HCT116 (cell line): ENCODE results near the gene VWA5B1. TPM values are rescaled to one million over a fixed set of nuclear protein-coding genes. Genes with fewer than 3 reads are reported as not detected.

ENCODE experiments used
- ATAC-seq: fragments of 200-7000 bp; cut with Tn5 transposase; 2 replicates; pipeline ENCODE4 v1.9.1; 2020; ENCODE audit warnings: mild to moderate bottlenecking, moderate library complexity
- BruUV-seq: library from RNA; stranded (reverse); fragments of 400-500 nt; replicated peaks from 2 replicates; lab custom pipeline; 2021; lab: Mats Ljungman, UMichigan
- CTCF ChIA-PET: fragments of 300-600 bp; sonication (Branson Sonifier 250); formaldehyde crosslinking; loops from one replicate; lab custom pipeline; 2021; ENCODE audit warnings: antibody characterized with exemption; lab: Charles Lee
- POLR2A ChIA-PET: fragments of 300-600, 350-600 bp; sonication (Branson Sonifier 250); formaldehyde crosslinking; loops from one replicate; lab custom pipeline; 2021; ENCODE audit warnings: antibody characterized with exemption; lab: Charles Lee
- RAD21 ChIA-PET, 2 experiments: fragments of 300-600 bp; sonication (Branson Sonifier 250); formaldehyde crosslinking; loops; one replicate each; lab custom pipeline; 2023; ENCODE audit warnings: low total read pairs in 2 of 2; ENCODE audit not compliant: uncharacterized antibody in 2 of 2, unreplicated experiment in 2 of 2, low non-redundant PET in 1 of 2; lab: Charles Lee
- DNase-seq: peaks from one replicate; pipeline ENCODE4 v3.0.0-alpha.2; 2010; ENCODE audit warnings: low read depth, low spot score
- H2AFZ ChIP-seq: fragments of 200-600 bp; shearing (Covaris generic), sonication (generic); 2 replicates; pipeline ENCODE4 v1.6.1; 2017; ENCODE audit warnings: low read depth, mixed run types, mixed read lengths, antibody characterized with exemption, low read length; ENCODE audit not compliant: poor library complexity, severe bottlenecking
- H3K27ac ChIP-seq: 2 replicates; pipeline ENCODE4 v1.5.1; 2012; ENCODE audit warnings: low read depth, low read length
- H3K27me3 ChIP-seq: fragments of 200-600 bp; sonication (generic); 2 replicates; pipeline ENCODE4 v1.6.1; 2016; ENCODE audit warnings: mixed run types, low read length, mixed read lengths; ENCODE audit not compliant: insufficient read depth
- H3K36me3 ChIP-seq, 2 experiments: fragments of 200-500 bp in 1 of 2; fragments of 200-600 bp in 1 of 2; sonication (Bioruptor generic) in 1 of 2; sonication (generic) in 1 of 2; 2 replicates each; pipeline versions ENCODE4 v1.5.1 to v1.6.1; 2014 to 2016; ENCODE audit warnings: low read length in 2 of 2, inconsistent platforms in 1 of 2, mixed read lengths in 1 of 2, mixed run types in 1 of 2; ENCODE audit not compliant: insufficient read depth in 2 of 2, control insufficient read depth in 1 of 2
- H3K4me1 ChIP-seq, 2 experiments: fragments of 200-600 bp in 1 of 2; sonication (generic) in 1 of 2; 2 replicates each; pipeline versions ENCODE4 v1.5.1 to v1.6.1; 2012 to 2017; ENCODE audit warnings: low read length in 2 of 2, inconsistent platforms in 1 of 2, mild to moderate bottlenecking in 1 of 2, mixed read lengths in 1 of 2, mixed run types in 1 of 2, moderate library complexity in 1 of 2; ENCODE audit not compliant: insufficient read depth in 2 of 2, control insufficient read depth in 1 of 2
- H3K4me2 ChIP-seq: fragments of 200-600 bp; sonication (generic); 2 replicates; pipeline ENCODE4 v1.6.1; 2017; ENCODE audit warnings: mixed run types, low read length, mixed read lengths
- H3K4me3 ChIP-seq, 2 experiments: fragments of 200-600 bp in 1 of 2; sonication (generic) in 1 of 2; replicated peaks in 1 of 2; 2 replicates each; pipeline ENCODE4 v1.5.1; 2011 to 2016; ENCODE audit warnings: low read length in 2 of 2, control low read depth in 1 of 2, low read depth in 1 of 2, mild to moderate bottlenecking in 1 of 2, mixed read lengths in 1 of 2, mixed run types in 1 of 2
- H3K79me2 ChIP-seq: fragments of 200-600 bp; sonication (generic); 2 replicates; pipeline ENCODE4 v1.6.1; 2017; ENCODE audit warnings: mild to moderate bottlenecking, mixed run types, low read length, moderate library complexity, mixed read lengths; ENCODE audit not compliant: insufficient read depth
- H3K9ac ChIP-seq: fragments of 200-600 bp; sonication (generic); 2 replicates; pipeline ENCODE4 v1.6.1; 2016; ENCODE audit warnings: low read length, mixed read lengths
- H3K9me2 ChIP-seq: fragments of 200-600 bp; sonication (generic), shearing (Covaris generic); 2 replicates; pipeline ENCODE4 v1.6.1; 2017; ENCODE audit warnings: mixed run types, mild to moderate bottlenecking, moderate library complexity; ENCODE audit not compliant: insufficient read depth
- H3K9me3 ChIP-seq, 2 experiments: fragments of 200-500 bp in 1 of 2; fragments of 200-600 bp in 1 of 2; sonication (Bioruptor generic) in 1 of 2; sonication (generic) in 1 of 2; 2 replicates each; pipeline ENCODE4 v1.6.1; 2014 to 2017; ENCODE audit warnings: low read length in 2 of 2, mixed read lengths in 2 of 2, inconsistent platforms in 1 of 2, low read depth in 1 of 2, mild to moderate bottlenecking in 1 of 2, mixed run types in 1 of 2, moderate library complexity in 1 of 2; ENCODE audit not compliant: control insufficient read depth in 1 of 2, insufficient read depth in 1 of 2
- H4K20me1 ChIP-seq: fragments of 200-600 bp; sonication (generic), shearing (Covaris generic); 2 replicates; pipeline ENCODE4 v1.6.1; 2017; ENCODE audit warnings: mixed run types, mild to moderate bottlenecking, moderate library complexity; ENCODE audit not compliant: insufficient read depth
- ELF1 ChIP-seq: IDR thresholded peaks from 2 replicates; pipeline ENCODE4 v1.6.1; 2012; ENCODE audit warnings: low read depth, borderline replicate concordance
- EZH2 ChIP-seq: fragments of 200-600 bp; sonication (generic); IDR thresholded peaks from 2 replicates; pipeline ENCODE4 v1.6.1; 2017; ENCODE audit warnings: antibody characterized with exemption, mixed run types
- FOSL1 ChIP-seq: IDR thresholded peaks from 2 replicates; pipeline ENCODE4 v1.6.1; 2012; ENCODE audit warnings: low read depth
- MAX ChIP-seq: IDR thresholded peaks from 2 replicates; pipeline ENCODE4 v1.6.1; 2012
- POLR2AphosphoS5 ChIP-seq: IDR thresholded peaks from 2 replicates; pipeline ENCODE4 v1.6.1; 2011; ENCODE audit warnings: mild to moderate bottlenecking, low read depth, low read length, moderate library complexity
- RAD21 ChIP-seq: IDR thresholded peaks from 2 replicates; pipeline ENCODE4 v1.6.1; 2012; ENCODE audit warnings: low read depth, mild to moderate bottlenecking
- SIN3A ChIP-seq: IDR thresholded peaks from 2 replicates; pipeline ENCODE4 v1.6.1; 2012; ENCODE audit warnings: low read depth
- SRF ChIP-seq: IDR thresholded peaks from 2 replicates; pipeline ENCODE4 v1.6.1; 2012; ENCODE audit warnings: low read depth
- ZBTB33 ChIP-seq: IDR thresholded peaks from 2 replicates; pipeline ENCODE4 v1.6.1; 2011; ENCODE audit warnings: mild to moderate bottlenecking, low read length, moderate library complexity; ENCODE audit not compliant: insufficient replicate concordance; ENCODE audit errors: extremely low read depth
- ZFX ChIP-seq: fragments of 450-650 bp; IDR thresholded peaks from 2 replicates; pipeline ENCODE4 v1.6.1; 2017
- intact Hi-C: fragments of 100-400 bp; cut with micrococcal nuclease; formaldehyde crosslinking; loops from 2 replicates; pipeline ENCODE4 v1.10.0; 2022
- total RNA-seq: library from RNA; stranded (reverse); gene quantifications from one replicate; pipeline ENCODE4 v1.2.1, GENCODE V29; 2021; ENCODE audit not compliant: unreplicated experiment

Gene VWA5B1
- total RNA-seq, 1 experiment from 2014 or later: not detected

- Histone ChIP-seq H3K4me2 (no peak overlapping the region), H3K9me2 (no peaks in the 10 kb centered on the region), H3K4me3 (no peak overlapping the region), H3K36me3 (no peaks in the 10 kb centered on the region), H3K79me2 (no peaks in the 10 kb centered on the region), H4K20me1 (no peaks in the 10 kb centered on the region), H3K9ac (no peak overlapping the region), H2AFZ (no peak overlapping the region), H3K27me3 (peaks cover 8% of the 10 kb centered on the region; the same call in 1 of the 2 replicates), H3K4me1 (peaks cover 0 to under 1% of the 10 kb centered on the region in 2 experiments; a peak in 1 of 4 replicates), H3K27ac (no peak overlapping the region), H3K9me3 (no peaks in the 10 kb centered on the region)
- TF ChIP-seq FOSL1 (no peak), SIN3A (no peak), ZFX (no peak), MAX (no peak), SRF (no peak), RAD21 (no peak), ELF1 (no peak), ZBTB33 (no peak), POLR2AphosphoS5 (no peak), EZH2 (no peak)
- BruUV-seq: no TSS peak
- ChIA-PET CTCF (no interaction called here), RAD21 (no interaction called here), POLR2A (no interaction called here)
- DNase-seq: no peak
- no peak for ATAC-seq
- intact Hi-C loops: loop anchor here (10.0 kb wide), 1 partner anchor 152 kb away; no protein-coding TSS in a partner anchor
Observed at GRCh38 chr1:20366463-20367115, 75.9 kb downstream of the VWA5B1 start.
